Retina (tissue), 1 donor: Measurements from ENCODE around the gene MLXIP.

Experiments
- DNase-seq: peaks from one replicate; pipeline ENCODE4 v3.0.0-alpha.2; 2016

MLXIP gene

DNA sequence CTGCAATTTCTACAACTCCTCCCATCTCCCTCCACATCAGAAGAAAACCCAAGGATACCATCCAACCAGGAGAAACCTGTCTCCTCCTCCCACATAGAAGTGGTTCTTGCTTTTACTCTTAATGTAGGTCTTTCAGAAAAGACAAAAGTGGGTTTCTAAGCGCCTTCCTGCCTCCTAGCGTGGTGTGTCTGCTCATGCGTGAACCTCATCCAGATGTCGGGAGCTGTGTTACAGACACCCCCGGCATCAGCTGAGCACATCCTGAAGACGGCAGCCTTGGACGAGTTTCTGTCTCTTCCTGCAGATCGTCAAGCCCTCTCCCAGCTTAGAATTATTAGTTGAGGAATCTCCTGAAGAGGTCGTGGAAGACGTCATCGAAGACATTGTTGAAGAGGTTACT is 113.9 kb downstream of the MLXIP start:
- DNase-seq, result no peak

DNA sequence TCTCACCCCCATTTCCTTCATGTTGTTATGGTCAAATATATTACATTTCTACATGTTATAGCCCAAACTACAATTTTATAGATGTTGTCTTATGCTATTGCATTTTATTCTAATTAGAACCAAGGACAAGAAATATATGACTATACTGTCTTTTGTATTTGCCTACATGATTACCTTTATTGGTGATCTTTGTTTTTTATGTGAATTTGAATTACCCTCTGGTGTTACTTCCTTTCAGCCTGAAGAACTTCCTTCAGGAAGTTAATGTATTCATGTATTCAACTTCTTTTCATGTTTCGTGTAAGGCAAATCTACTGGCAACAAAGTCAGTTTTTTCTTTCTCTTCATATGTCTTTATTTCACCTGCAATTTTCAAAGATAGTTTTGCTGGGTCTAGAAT is 116.2 kb downstream of the MLXIP start:
- no peak for DNase-seq

DNA sequence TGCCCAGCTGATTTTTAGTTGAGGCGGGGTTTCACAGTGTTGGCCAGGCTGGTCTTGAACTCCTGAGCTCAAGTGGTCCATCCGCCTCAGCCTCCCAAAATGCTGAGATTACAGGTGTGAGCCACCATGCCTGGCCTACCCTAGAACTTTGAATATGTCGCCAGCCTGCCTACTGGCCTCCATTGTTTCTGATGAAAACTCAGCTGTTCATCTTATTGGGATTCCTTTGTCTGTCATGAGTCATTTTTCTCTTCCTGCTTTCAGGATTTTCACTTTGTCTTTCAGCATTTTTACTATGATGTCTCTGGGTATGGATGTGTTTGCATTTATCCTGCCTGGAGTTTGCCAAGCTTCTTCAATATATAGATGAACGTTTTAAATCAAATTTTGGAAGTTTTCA is 116.8 kb downstream of the MLXIP start:
- DNase-seq, result no peak
